GM21619 (cell line): ENCODE results near the gene SMOC2.

Experiments used
- ATAC-seq: cut with Tn5 transposase; IDR thresholded peaks from one replicate; pipeline ENCODE4 v1.9.1; 2021; ENCODE audit not compliant: unreplicated experiment

The SMOC2 gene

GRCh38 chr6:168618546-168619315 is 177.7 kb downstream of the SMOC2 start:
- ATAC-seq: no peak

DNA sequence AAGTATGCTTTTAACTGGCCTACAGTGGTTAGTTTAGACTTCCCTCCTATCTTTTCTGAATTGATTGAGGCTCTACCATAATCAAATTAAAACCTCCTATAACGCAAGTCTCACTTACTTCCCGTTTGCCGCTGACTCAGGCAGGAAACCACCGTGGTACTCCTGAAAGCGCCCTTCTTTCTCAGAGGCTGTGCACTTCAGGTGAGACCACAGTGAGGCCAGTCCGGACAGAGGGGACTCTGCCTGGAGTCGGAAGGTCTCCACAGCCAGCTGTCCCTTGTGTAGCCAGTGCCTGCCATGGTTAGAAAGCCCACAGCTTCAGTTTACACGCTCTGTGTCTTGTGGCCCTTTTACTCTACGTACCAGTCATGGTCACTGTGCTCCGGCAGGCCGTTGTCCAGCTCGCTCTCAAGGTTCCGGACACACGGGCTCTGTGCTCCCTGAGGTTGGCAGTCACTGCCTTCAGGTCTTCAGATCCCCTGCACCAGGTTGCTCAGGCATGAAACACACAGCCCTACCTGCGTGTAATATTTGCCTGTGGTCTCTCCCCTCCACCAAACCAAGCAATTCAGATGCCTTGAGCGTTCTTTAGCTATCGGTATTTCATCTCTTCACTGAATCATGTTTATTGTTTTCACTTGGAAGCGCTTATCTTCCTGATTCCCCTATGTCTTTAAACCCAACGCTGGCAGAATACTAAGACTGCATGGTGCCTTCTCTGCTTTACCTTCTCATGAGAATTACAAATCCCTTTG is 178.8 kb downstream of the SMOC2 start:
- no peak for ATAC-seq

- ATAC-seq: no peak
These were observed 179.6 kb downstream of the SMOC2 start for GRCh38 chr6:168620578-168620977.

DNA sequence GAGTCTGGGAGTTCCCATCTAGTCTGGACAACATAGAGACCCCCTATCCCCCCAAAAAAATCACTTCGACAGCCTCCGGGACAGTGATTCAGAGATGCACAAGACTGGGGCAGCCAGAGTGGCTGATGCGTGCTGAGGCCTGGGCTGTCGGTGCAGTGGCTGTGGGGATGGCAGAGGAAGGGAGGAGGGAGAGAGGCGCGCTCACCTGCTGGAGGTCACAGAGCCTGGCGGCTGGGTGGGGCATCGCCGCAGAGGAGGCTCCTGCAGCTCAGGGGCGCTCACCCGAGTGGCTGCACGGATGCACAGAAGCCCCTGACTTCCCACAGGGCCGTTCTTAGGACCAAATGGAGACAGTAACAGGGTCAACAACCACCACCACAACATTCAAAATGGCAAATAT is 182.8 kb downstream of the SMOC2 start:
- no peak for ATAC-seq

DNA sequence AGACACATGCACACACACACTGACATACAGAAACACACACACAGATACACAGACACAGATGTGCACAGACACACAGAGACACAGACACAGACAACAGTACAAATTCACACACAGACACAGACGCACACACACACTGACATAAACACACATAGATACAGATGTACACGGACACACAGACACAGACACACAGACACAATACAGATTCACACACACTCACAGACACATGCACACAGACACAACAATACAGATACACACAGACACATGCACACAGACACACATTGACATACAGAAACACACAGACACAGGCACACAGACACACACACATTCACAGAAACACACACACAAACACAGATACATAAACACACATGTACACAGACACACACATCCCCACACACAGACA is 183.6 kb downstream of the SMOC2 start:
- ATAC-seq: no peak

- ATAC-seq: no peak
These were observed 184.0 kb downstream of the SMOC2 start for GRCh38 chr6:168624948-168625347.

DNA sequence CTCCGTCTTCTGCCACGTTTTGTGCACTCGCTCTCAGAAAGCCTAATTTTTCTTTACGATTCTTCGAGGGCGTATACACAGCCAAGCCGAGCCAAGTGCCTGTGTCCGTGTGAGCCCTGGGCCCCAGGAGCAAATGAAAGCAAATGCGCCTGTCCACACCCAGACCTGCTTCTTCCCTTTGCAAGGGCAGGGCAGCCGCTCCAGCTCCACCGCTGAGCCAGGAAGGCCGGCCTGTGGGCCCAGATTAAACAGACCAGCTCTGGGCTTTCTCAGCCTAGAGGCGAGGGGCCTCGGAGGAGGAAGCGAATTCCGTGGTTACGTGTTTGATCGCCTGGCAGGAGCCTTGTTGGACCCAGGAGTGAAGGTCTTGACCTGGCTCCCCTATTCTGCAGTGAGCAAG is 184.6 kb downstream of the SMOC2 start:
- ATAC-seq: no peak

DNA sequence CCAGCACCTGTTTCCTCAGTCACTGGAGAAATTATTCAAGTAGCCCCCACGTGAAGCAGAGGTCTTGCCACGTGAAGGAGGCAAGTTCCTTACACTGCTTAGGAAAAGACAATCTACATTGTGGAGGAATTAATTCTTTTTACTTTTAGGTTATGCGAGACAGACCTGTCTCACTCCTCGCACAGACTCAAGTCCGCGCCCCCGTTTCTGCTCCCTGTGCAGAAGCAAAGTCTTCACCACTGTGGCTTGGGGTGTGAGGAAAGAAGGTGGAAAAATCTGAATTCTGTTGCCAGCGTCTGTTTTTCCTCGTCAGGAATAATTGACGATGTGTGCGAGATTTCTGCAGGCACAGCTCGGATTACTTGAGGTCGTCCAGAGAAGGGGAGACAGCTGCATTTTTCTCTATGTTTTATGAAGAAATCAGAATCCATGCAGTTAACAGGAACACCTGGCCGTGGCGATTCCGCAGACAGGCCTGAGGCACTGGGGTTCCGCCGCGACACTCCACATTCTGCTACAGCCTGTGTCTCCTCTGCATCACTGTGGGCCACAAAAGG is 185.1 kb downstream of the SMOC2 start:
- ATAC-seq: no peak

GRCh38 chr6:168627506-168628175 is 186.7 kb downstream of the SMOC2 start:
- ATAC-seq: no peak

GRCh38 chr6:168628176-168628553 is 187.2 kb downstream of the SMOC2 start:
- ATAC-seq: no peak

DNA sequence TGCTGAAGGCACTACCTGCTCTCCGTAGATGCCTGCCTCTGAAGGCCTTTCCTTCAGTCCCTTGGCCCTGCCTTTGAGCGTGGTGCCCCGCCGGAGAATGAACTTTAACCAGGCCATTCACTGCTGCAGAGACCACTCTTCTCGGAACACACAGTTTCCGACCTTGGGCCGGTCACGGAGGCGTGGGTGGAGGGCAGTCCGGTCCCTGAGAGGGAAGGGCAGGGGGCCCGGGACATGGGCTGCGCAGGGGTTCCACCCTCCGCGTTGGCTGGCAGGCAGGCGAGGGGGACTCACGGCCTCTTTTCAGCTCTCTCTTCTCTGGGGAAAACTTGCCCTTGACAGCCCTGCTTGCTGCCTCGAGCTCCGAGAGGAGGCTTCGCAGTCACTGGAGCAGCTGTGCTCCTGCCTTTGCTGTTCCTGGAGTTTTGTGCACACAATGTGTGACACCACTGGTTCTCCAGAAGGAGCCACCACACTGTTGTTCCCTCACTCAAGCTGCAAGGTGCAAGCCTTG is 187.8 kb downstream of the SMOC2 start:
- no peak for ATAC-seq

DNA sequence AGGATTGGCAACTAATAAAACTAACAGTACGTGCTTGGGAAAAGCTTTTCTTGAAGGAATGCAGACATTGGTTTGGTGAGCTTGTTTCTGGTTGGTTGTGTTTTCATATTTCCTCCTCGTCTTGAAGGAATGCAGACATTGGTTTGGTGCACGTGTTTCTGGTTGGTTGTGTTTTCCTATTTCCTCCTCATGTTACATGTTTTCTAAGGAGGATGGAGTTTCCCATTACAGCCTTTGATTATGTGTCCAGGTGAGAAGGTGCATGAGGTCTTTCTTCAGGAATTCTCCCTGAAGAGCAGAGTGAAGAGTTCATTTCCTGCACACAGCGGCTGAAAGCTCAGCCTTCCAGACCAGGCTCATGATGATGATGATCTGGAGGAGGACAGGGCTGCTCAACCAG is 190.6 kb downstream of the SMOC2 start:
- no peak for ATAC-seq

- ATAC-seq: no peak
These were observed 191.7 kb downstream of the SMOC2 start for GRCh38 chr6:168632694-168633093.

DNA sequence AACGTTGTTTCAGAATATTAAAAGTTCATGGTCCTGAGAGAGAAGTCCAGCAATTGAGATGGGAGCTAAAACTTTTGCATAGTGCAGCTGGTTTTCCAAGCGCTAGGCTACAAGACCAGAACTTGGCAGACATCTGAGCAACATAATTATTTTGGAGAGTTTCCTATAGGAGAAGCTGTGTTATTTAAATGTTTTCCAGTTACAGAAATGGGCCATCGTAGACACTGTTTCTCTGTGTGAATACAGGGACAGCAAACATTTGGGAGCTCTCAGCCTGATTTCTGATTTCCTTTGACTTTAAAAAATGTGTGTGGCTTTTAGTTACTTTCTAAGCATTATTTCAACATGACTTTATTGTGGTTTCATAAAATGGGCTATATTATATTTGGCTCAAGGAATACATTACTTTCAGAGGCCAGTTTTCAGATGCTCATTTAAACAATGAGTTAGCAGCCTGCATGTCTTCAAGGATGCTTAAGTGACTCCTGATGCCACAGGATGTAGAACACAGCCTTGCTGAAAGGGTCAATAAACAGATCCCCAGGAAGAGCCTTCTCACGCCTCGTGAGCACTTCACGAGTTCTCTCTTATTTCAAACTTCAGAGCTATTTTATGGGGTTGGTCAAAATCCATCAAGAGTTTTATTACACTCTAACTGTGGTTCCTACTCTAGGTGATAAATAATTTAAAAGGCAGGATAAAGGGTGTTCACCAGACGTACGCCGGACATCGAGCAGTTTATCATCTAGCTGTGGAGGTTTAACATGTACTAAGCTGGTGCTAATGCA is 193.8 kb downstream of the SMOC2 start:
- ATAC-seq: no peak

GRCh38 chr6:168636147-168637004 is 195.4 kb downstream of the SMOC2 start:
- no peak for ATAC-seq

- no peak for ATAC-seq
These were observed 196.8 kb downstream of the SMOC2 start for GRCh38 chr6:168637834-168638233.

GRCh38 chr6:168638468-168639271 is 197.7 kb downstream of the SMOC2 start:
- no peak for ATAC-seq

GRCh38 chr6:168640181-168640580 is 199.2 kb downstream of the SMOC2 start:
- no peak for ATAC-seq

GRCh38 chr6:168640768-168641167 is 199.8 kb downstream of the SMOC2 start:
- ATAC-seq: no peak
